MG63 (cell line): ENCODE results near the gene SLC25A53. TPM values are rescaled to one million over a fixed set of nuclear protein-coding genes. Genes with fewer than 3 reads are reported as not detected.

Source experiments
- DNase-seq: peaks from one replicate; pipeline ENCODE4 v3.0.0-alpha.2; 2020
- H3K27me3 ChIP-seq: fragments of 250-450 bp; sonication (Bioruptor Pico); 2 replicates; pipeline ENCODE4 v1.5.1; 2020; ENCODE audit warnings: mild to moderate bottlenecking, moderate library complexity
- H3K36me3 ChIP-seq: fragments of 250-450 bp; sonication (Bioruptor Pico); 2 replicates; pipeline ENCODE4 v1.5.1; 2020; ENCODE audit warnings: mild to moderate bottlenecking, moderate library complexity
- H3K4me3 ChIP-seq: fragments of 250-450 bp; sonication (Bioruptor Pico); 2 replicates; pipeline ENCODE4 v1.5.1; 2020; ENCODE audit warnings: mild to moderate bottlenecking, moderate library complexity
- H3K9me3 ChIP-seq: fragments of 250-450 bp; sonication (Bioruptor Pico); 2 replicates; pipeline ENCODE4 v1.5.1; 2020; ENCODE audit warnings: mild to moderate bottlenecking, moderate library complexity
- total RNA-seq: library from RNA; depleted of rRNA; stranded (reverse); fragments of >200 nt; shearing (Covaris generic); gene quantifications from 2 replicates; pipeline ENCODE4 v1.2.3, GENCODE V29; 2014; ENCODE audit warnings: low replicate concordance; rRNA removed

Gene SLC25A53
- 4.4 and 6.0 TPM in 2 replicates for total RNA-seq

GRCh38 chrX:104156630-104157529 lies at the start of gene SLC25A53:
Gene SLC25A53, minus strand, starts transcription at chrX:104157009. Its CDS starts 51,752 bp downstream, at chrX:104105257.
- Histone ChIP-seq H3K4me3 (peak within 1 kb of the TSS; percentile 75), H3K9me3 (no peaks in the 10 kb centered on the region), H3K27me3 (no peaks in the 10 kb centered on the region), H3K36me3 (no peaks in the 10 kb centered on the region)
- peak; percentile 72 for DNase-seq

- no peak for DNase-seq
- Histone ChIP-seq H3K4me3 (no peak overlapping the region), H3K36me3 (no peaks in the 10 kb centered on the region), H3K27me3 (no peaks in the 10 kb centered on the region), H3K9me3 (no peaks in the 10 kb centered on the region)
Measured at GRCh38 chrX:104205548-104205947, 48.7 kb upstream of the SLC25A53 start.

- H3K9me3 ChIP-seq: no peaks in the 10 kb centered on the region
- H3K27me3 ChIP-seq: no peaks in the 10 kb centered on the region
- H3K36me3 ChIP-seq: no peaks in the 10 kb centered on the region; the same call in none of the 2 replicates
- no peak overlapping the region for H3K4me3 ChIP-seq
- DNase-seq: no peak
Measured at GRCh38 chrX:104195489-104196084, 38.8 kb upstream of the SLC25A53 start.

- no peak overlapping the region for H3K4me3 ChIP-seq
- no peaks in the 10 kb centered on the region; the same call in none of the 2 replicates for H3K36me3 ChIP-seq
- no peaks in the 10 kb centered on the region for H3K9me3 ChIP-seq
- H3K27me3 ChIP-seq: no peaks in the 10 kb centered on the region
- DNase-seq: no peak
Measured at GRCh38 chrX:104195013-104195412, 38.2 kb upstream of the SLC25A53 start.

- H3K36me3 ChIP-seq: peaks cover 5% of the 10 kb centered on the region
- DNase-seq: no peak
- no peaks in the 10 kb centered on the region for H3K9me3 ChIP-seq
- H3K4me3 ChIP-seq: no peak overlapping the region
- no peaks in the 10 kb centered on the region for H3K27me3 ChIP-seq
Measured at GRCh38 chrX:104193485-104193884, 36.7 kb upstream of the SLC25A53 start.

- Histone ChIP-seq H3K4me3 (no peak overlapping the region), H3K36me3 (peaks cover 13% of the 10 kb centered on the region), H3K27me3 (no peaks in the 10 kb centered on the region), H3K9me3 (no peaks in the 10 kb centered on the region)
- DNase-seq: no peak
Measured at GRCh38 chrX:104189837-104190236, 33.0 kb upstream of the SLC25A53 start.

GRCh38 chrX:104187931-104188330 lies 31.1 kb upstream of the SLC25A53 start:
- Histone ChIP-seq H3K9me3 (no peaks in the 10 kb centered on the region), H3K27me3 (no peaks in the 10 kb centered on the region), H3K36me3 (peaks cover 13% of the 10 kb centered on the region), H3K4me3 (no peak overlapping the region)
- no peak for DNase-seq

- Histone ChIP-seq H3K4me3 (no peak overlapping the region), H3K27me3 (no peaks in the 10 kb centered on the region), H3K36me3 (peaks cover 7% of the 10 kb centered on the region), H3K9me3 (no peaks in the 10 kb centered on the region)
- DNase-seq: no peak
Measured at GRCh38 chrX:104183685-104184084, 26.9 kb upstream of the SLC25A53 start.

GRCh38 chrX:104173841-104174240 lies 17.0 kb upstream of the SLC25A53 start:
- no peaks in the 10 kb centered on the region for H3K9me3 ChIP-seq
- H3K4me3 ChIP-seq: no peak overlapping the region
- DNase-seq: no peak
- H3K27me3 ChIP-seq: no peaks in the 10 kb centered on the region
- H3K36me3 ChIP-seq: peaks cover 16% of the 10 kb centered on the region

GRCh38 chrX:104172788-104173187 lies 16.0 kb upstream of the SLC25A53 start:
- H3K9me3 ChIP-seq: no peaks in the 10 kb centered on the region
- no peak for DNase-seq
- H3K4me3 ChIP-seq: no peak overlapping the region
- no peaks in the 10 kb centered on the region for H3K27me3 ChIP-seq
- peaks cover 18% of the 10 kb centered on the region for H3K36me3 ChIP-seq

- no peak for DNase-seq
- Histone ChIP-seq H3K9me3 (no peaks in the 10 kb centered on the region), H3K36me3 (peaks cover 18% of the 10 kb centered on the region), H3K27me3 (no peaks in the 10 kb centered on the region), H3K4me3 (no peak overlapping the region)
Measured at GRCh38 chrX:104172121-104172520, 15.3 kb upstream of the SLC25A53 start.

GRCh38 chrX:104168127-104168526 lies 11.3 kb upstream of the SLC25A53 start:
- H3K27me3 ChIP-seq: no peaks in the 10 kb centered on the region
- H3K9me3 ChIP-seq: no peaks in the 10 kb centered on the region
- no peak for DNase-seq
- H3K36me3 ChIP-seq: 0 out of 2 replicates have a peak, but pooled peaks cover 4% of the 10 kb centered on the region
- peak overlapping the region; percentile 67 for H3K4me3 ChIP-seq

- peak overlapping the region; percentile 67 for H3K4me3 ChIP-seq
- DNase-seq: no peak
- H3K27me3 ChIP-seq: no peaks in the 10 kb centered on the region
- H3K9me3 ChIP-seq: no peaks in the 10 kb centered on the region
- H3K36me3 ChIP-seq: 0 out of 2 replicates have a peak, but pooled peaks cover 4% of the 10 kb centered on the region
Measured at GRCh38 chrX:104166735-104167436, 10.1 kb upstream of the SLC25A53 start.

- DNase-seq: peak; percentile 88
- Histone ChIP-seq H3K36me3 (0 out of 2 replicates have a peak, but pooled peaks cover 4% of the 10 kb centered on the region), H3K9me3 (no peaks in the 10 kb centered on the region), H3K4me3 (peak within 1 kb of the TSS; percentile 67), H3K27me3 (no peaks in the 10 kb centered on the region)
Measured at GRCh38 chrX:104165894-104166734, 9.3 kb upstream of the SLC25A53 start, which contains the start of gene FAM199X. Gene FAM199X, plus strand, starts transcription at chrX:104166453. Its CDS starts 333 bp downstream, at chrX:104166786.

GRCh38 chrX:104151037-104151436 lies 5.8 kb downstream of the SLC25A53 start:
- Histone ChIP-seq H3K4me3 (no peak overlapping the region), H3K9me3 (no peaks in the 10 kb centered on the region), H3K36me3 (no peaks in the 10 kb centered on the region), H3K27me3 (no peaks in the 10 kb centered on the region)
- DNase-seq: no peak
